DOHH2 (cell line): ENCODE results near the gene MRPL33.
A peak's percentile ranks its signal among the peaks of the same experiment; 100 is the strongest.

Experiments
- H3F3A ChIP-seq: fragments of 200-600 bp; sonication (generic), shearing (Covaris generic); 2 replicates; pipeline ENCODE4 v1.6.0; 2016; ENCODE audit warnings: antibody characterized with exemption, mild to moderate bottlenecking; ENCODE audit not compliant: control insufficient read depth, insufficient read depth
- H3K27ac ChIP-seq: fragments of 200-600 bp; sonication (generic); 2 replicates; pipeline ENCODE4 v1.5.1; 2014; ENCODE audit warnings: low read depth, mild to moderate bottlenecking, low read length, moderate library complexity
- H3K27me3 ChIP-seq: fragments of 200-600 bp; sonication (generic); 2 replicates; pipeline ENCODE4 v1.6.1; 2014; ENCODE audit warnings: mild to moderate bottlenecking, low read length, mixed read lengths; ENCODE audit not compliant: control insufficient read depth
- H3K36me3 ChIP-seq: fragments of 200-600 bp; sonication (generic); 2 replicates; pipeline ENCODE4 v1.6.1; 2014; ENCODE audit warnings: mild to moderate bottlenecking, low read length, moderate library complexity, mixed read lengths; ENCODE audit not compliant: control insufficient read depth
- H3K4me1 ChIP-seq: fragments of 200-600 bp; sonication (generic); 2 replicates; pipeline ENCODE4 v1.6.1; 2014; ENCODE audit warnings: mild to moderate bottlenecking, low read length, mixed read lengths; ENCODE audit not compliant: control insufficient read depth
- H3K4me2 ChIP-seq: fragments of 200-600 bp; sonication (generic); 2 replicates; pipeline ENCODE4 v1.6.0; 2014; ENCODE audit warnings: mild to moderate bottlenecking, low read length, moderate library complexity
- H3K4me3 ChIP-seq: fragments of 200-600 bp; sonication (generic); 2 replicates; pipeline ENCODE4 v1.5.1; 2014; ENCODE audit warnings: mild to moderate bottlenecking, low read length, mixed read lengths
- H3K79me2 ChIP-seq: fragments of 200-600 bp; sonication (generic); 2 replicates; pipeline ENCODE4 v1.6.1; 2014; ENCODE audit warnings: mild to moderate bottlenecking, low read length, mixed read lengths; ENCODE audit not compliant: control insufficient read depth
- H3K9me2 ChIP-seq: fragments of 200-600 bp; sonication (generic); replicated peaks from 2 replicates; pipeline ENCODE4 v1.6.1; 2014; ENCODE audit warnings: mild to moderate bottlenecking, low read length, mixed read lengths; ENCODE audit not compliant: control insufficient read depth
- H3K9me3 ChIP-seq: fragments of 200-600 bp; sonication (generic); 2 replicates; pipeline ENCODE4 v1.6.1; 2014; ENCODE audit warnings: antibody characterized with exemption, low read length, mixed read lengths; ENCODE audit not compliant: control insufficient read depth, insufficient read depth
- H4K20me1 ChIP-seq: fragments of 200-600 bp; sonication (generic); 2 replicates; pipeline ENCODE4 v1.6.0; 2014; ENCODE audit warnings: low read depth, mild to moderate bottlenecking, antibody characterized with exemption, low read length, moderate library complexity; ENCODE audit not compliant: control insufficient read depth, insufficient read depth
- EZH2phosphoT487 ChIP-seq: fragments of 200-600 bp; sonication (generic); IDR thresholded peaks from 2 replicates; pipeline ENCODE4 v1.6.1; 2017; ENCODE audit warnings: borderline replicate concordance, mild to moderate bottlenecking, antibody characterized with exemption, low read length, moderate library complexity, mixed read lengths
- TF ChIP-seq, protein P1 (sequence below): fragments of 200-600 bp; sonication (generic); IDR thresholded peaks from one replicate; pipeline ENCODE4 v1.5.1; 2014; ENCODE audit warnings: antibody characterized with exemption, mild to moderate bottlenecking, low read depth, low read length; ENCODE audit not compliant: poor library complexity, severe bottlenecking

MRPL33 gene

DNA sequence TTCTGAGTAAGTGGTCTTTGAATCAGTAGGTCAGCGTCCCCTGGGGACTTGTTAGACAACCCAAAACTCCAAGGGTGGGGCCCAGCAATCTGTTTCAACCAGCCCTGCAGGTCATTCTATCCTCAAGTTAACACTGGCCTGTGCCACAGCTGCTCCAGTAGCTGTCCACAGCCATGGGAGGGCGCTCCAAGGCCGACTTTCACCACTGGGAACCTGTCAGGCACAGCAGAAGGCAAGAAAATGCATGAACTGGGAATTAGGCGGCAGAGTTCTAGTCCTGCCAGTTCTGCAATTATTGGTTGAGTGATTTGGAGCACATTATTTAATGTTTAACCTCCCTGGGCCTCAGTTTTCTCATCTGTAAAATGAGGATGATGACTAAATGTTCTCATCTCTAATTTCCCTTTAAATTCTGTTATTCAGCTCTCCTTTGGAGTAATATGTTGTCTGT is 17.4 kb upstream of the MRPL33 start:
- Histone ChIP-seq H3K4me2 (no peak overlapping the region), H3K27me3 (no peaks in the 10 kb centered on the region), H3K4me1 (no peaks in the 10 kb centered on the region)

DNA sequence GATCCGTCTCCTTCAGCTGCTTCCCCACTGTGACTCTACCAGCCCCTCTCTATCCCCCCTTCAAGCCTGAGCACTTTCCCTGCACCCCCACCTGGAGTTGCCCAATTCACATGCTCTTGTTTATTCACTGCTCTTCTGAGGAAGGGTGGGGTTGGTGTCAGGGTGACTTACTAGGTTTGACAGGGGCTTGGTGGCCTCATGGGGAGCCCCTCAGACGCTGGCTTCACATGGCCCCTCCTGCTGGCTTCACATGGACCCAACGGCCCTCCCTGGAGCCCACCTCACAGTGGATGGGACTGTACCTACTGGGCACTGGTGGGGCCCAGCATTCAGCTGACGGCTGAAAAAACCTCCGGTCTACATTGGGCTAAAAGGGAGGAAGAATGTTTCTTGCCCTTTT is 16.7 kb upstream of the MRPL33 start:
- no peak overlapping the region for H3K4me2 ChIP-seq
- H3K27me3 ChIP-seq = no peaks in the 10 kb centered on the region
- TF ChIP-seq, protein P1, sequence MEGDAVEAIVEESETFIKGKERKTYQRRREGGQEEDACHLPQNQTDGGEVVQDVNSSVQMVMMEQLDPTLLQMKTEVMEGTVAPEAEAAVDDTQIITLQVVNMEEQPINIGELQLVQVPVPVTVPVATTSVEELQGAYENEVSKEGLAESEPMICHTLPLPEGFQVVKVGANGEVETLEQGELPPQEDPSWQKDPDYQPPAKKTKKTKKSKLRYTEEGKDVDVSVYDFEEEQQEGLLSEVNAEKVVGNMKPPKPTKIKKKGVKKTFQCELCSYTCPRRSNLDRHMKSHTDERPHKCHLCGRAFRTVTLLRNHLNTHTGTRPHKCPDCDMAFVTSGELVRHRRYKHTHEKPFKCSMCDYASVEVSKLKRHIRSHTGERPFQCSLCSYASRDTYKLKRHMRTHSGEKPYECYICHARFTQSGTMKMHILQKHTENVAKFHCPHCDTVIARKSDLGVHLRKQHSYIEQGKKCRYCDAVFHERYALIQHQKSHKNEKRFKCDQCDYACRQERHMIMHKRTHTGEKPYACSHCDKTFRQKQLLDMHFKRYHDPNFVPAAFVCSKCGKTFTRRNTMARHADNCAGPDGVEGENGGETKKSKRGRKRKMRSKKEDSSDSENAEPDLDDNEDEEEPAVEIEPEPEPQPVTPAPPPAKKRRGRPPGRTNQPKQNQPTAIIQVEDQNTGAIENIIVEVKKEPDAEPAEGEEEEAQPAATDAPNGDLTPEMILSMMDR = no peak
- no peak for TF ChIP-seq EZH2phosphoT487
- no peak overlapping the region for H3K27ac ChIP-seq
- no peaks in the 10 kb centered on the region for H3K4me1 ChIP-seq
- H3K9me2 ChIP-seq = no peaks in the 10 kb centered on the region
- H3K79me2 ChIP-seq = no peaks in the 10 kb centered on the region
- no peak overlapping the region for H3K4me3 ChIP-seq
- no peaks in the 10 kb centered on the region for H3K9me3 ChIP-seq
- H4K20me1 ChIP-seq = no peaks in the 10 kb centered on the region
- no peaks in the 10 kb centered on the region for H3F3A ChIP-seq
- no peaks in the 10 kb centered on the region for H3K36me3 ChIP-seq

More for the DNA sequence above, 17.4 kb upstream of the MRPL33 start:
- H3F3A ChIP-seq = no peaks in the 10 kb centered on the region
- no peak for TF ChIP-seq EZH2phosphoT487
- TF ChIP-seq, protein P1 = peak; percentile 93
- H3K27ac ChIP-seq = no peak overlapping the region
- H4K20me1 ChIP-seq = no peaks in the 10 kb centered on the region
- no peaks in the 10 kb centered on the region for H3K36me3 ChIP-seq
- H3K9me3 ChIP-seq = no peaks in the 10 kb centered on the region
- H3K79me2 ChIP-seq = no peaks in the 10 kb centered on the region
- H3K4me3 ChIP-seq = no peak overlapping the region
- H3K9me2 ChIP-seq = no peaks in the 10 kb centered on the region

DNA sequence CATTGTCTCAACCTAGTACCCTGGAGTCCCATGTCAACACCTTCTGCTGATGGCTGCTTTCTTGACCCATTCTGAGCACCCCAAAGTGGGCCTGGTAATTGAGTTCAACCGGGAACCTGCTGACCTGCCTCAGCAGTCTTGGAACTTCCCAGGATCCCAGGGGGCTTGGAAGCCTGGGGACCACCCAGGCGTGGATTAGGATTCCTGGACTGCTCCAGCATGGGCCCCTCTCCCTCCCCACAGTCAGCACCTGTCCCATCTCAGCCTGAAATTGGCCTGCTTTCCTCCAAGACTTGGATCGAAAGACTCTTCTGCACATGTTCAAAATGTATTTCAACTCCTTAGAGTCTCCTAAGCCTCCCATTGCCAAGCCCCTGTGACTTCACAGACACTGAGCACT is 15.4 kb upstream of the MRPL33 start:
- no peaks in the 10 kb centered on the region for H3K36me3 ChIP-seq
- no peaks in the 10 kb centered on the region for H3K79me2 ChIP-seq
- H3K27me3 ChIP-seq = no peaks in the 10 kb centered on the region
- H3K9me2 ChIP-seq = no peaks in the 10 kb centered on the region
- H4K20me1 ChIP-seq = no peaks in the 10 kb centered on the region
- TF ChIP-seq, protein P1 = no peak
- TF ChIP-seq EZH2phosphoT487 = no peak
- no peak overlapping the region for H3K4me3 ChIP-seq
- H3F3A ChIP-seq = no peaks in the 10 kb centered on the region
- no peak overlapping the region for H3K4me2 ChIP-seq
- H3K27ac ChIP-seq = no peak overlapping the region
- no peaks in the 10 kb centered on the region for H3K4me1 ChIP-seq
- H3K9me3 ChIP-seq = no peaks in the 10 kb centered on the region
